ENCODE data around the gene UBE2L3. TPM values are rescaled to one million over a fixed set of nuclear protein-coding genes. Genes with fewer than 3 reads are reported as not detected.
A peak's percentile ranks its signal among the peaks of the same experiment; 100 is the strongest.

UBE2L3 gene
- total and polyA plus RNA-seq, 2 donors (not counting 1 experiment from before 2014, with no cell fraction given): 13.5 to 30.9 TPM

DNA sequence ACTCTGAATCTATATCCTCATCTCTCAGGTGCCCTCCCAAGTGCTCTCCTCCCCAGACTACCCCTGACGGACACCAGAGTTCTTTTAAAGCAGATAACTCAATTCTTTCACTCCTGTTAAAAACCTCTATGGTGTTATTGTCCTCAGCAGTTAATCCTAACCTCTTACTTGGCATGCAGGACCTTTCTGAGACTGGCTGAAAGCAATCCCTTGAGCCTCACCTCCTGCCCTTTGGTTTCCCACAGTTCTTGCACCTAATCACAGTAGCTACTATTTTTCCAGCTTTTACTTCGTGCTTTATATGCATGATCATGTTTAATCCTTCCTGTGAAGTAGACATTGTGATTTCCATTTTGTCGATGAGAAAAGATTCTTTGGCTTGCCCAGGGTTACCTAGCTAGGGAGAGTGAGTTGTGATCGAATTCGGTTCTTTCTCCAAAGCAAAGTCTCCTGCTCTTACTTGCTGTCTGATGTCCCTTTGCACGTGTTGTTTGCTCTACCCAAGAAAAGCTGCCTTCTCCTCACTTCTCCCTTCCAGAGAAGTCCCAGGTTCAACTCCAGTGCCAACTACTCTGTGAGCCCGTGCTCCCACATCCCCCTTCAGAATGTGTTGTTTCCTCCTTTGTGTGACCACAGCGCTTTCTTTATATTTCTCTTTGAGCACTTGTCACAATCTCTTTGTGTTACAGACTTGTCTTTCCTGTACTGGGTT is 2.1 kb downstream of the UBE2L3 start:
- no peaks in the 10 kb centered on the region for H3K9me3 Mint-ChIP-seq (ENCODE audit: insufficient read depth)
- peak overlapping the region; percentile 12 for H3K9ac ChIP-seq (ENCODE audit: low read length)
- 52% methylated on average over 6 of the region's 8 CpGs for WGBS (ENCODE audit: insufficient coverage)
- peak overlapping the region; percentile 28 for H3K27ac Mint-ChIP-seq
- no peak for ATAC-seq (ENCODE audit: low read depth)
- no peak for DNase-seq
- H3K36me3 ChIP-seq (replicated peaks in 1 of 2; ENCODE audit: control extremely low read depth in 1 of 2, control insufficient read depth in 1 of 2, extremely low read depth in 1 of 2, insufficient read depth in 2 of 2, low read length in 1 of 2): peaks cover 3 to 4% of the 10 kb centered on the region in 2 experiments
- ChIA-PET POLR2A (interaction anchor here (0.5 kb wide), 1 partner anchor 698 kb away, joined by 3 read pairs; no protein-coding TSS in a partner anchor), CTCF (interaction anchor here (1.5 kb wide), 1 partner anchor 60 kb away, joined by 4 read pairs; no protein-coding TSS in a partner anchor)
- H4K20me1 ChIP-seq (ENCODE audit: control insufficient read depth, insufficient read depth, low read length, poor library complexity, severe bottlenecking): peaks cover 66% of the 10 kb centered on the region
- peak overlapping the region; percentile 38 for H3K4me2 ChIP-seq (replicated peaks; ENCODE audit: low read depth, low read length, poor library complexity, severe bottlenecking)
- no peaks in the 10 kb centered on the region for H3K9me3 ChIP-seq (ENCODE audit: control extremely low read depth in 1 of 3, control insufficient read depth in 2 of 3, insufficient read depth in 1 of 3, low read length in 2 of 3)
- TF ChIP-seq, protein P1, sequence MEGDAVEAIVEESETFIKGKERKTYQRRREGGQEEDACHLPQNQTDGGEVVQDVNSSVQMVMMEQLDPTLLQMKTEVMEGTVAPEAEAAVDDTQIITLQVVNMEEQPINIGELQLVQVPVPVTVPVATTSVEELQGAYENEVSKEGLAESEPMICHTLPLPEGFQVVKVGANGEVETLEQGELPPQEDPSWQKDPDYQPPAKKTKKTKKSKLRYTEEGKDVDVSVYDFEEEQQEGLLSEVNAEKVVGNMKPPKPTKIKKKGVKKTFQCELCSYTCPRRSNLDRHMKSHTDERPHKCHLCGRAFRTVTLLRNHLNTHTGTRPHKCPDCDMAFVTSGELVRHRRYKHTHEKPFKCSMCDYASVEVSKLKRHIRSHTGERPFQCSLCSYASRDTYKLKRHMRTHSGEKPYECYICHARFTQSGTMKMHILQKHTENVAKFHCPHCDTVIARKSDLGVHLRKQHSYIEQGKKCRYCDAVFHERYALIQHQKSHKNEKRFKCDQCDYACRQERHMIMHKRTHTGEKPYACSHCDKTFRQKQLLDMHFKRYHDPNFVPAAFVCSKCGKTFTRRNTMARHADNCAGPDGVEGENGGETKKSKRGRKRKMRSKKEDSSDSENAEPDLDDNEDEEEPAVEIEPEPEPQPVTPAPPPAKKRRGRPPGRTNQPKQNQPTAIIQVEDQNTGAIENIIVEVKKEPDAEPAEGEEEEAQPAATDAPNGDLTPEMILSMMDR (IDR thresholded peaks at IDR 0.05): no peak
- TF ChIP-seq EZH2 (IDR thresholded peaks at IDR 0.05; ENCODE audit: borderline replicate concordance, insufficient read depth, low read depth, low read length, poor library complexity, severe bottlenecking): no peak
- H3K4me1 ChIP-seq (ENCODE audit: control insufficient read depth in 2 of 2, insufficient read depth in 2 of 2, low read length in 2 of 2): peaks cover 29 to 48% of the 10 kb centered on the region in 2 donors
- H3K27me3 Mint-ChIP-seq: no peaks in the 10 kb centered on the region
- H3K4me1 Mint-ChIP-seq: peaks cover 50% of the 10 kb centered on the region
- peaks cover 78% of the 10 kb centered on the region for H3K79me2 ChIP-seq (ENCODE audit: control insufficient read depth, insufficient read depth, low read length)
- H3K27ac ChIP-seq (ENCODE audit: low read length in 2 of 2): peak overlapping the region in 1 of 2 donors; percentile 2
- H3K4me3 ChIP-seq (ENCODE audit: control extremely low read depth in 1 of 5, extremely low read depth in 1 of 5, insufficient read depth in 1 of 5, low read depth in 2 of 5, low read length in 4 of 5): no peak overlapping the region
- H3K27me3 ChIP-seq (replicated peaks in 1 of 4; ENCODE audit: control extremely low read depth in 1 of 4, control insufficient read depth in 3 of 4, insufficient read depth in 4 of 4, low read length in 3 of 4): no peaks in the 10 kb centered on the region
- intact Hi-C loops (cut with micrococcal nuclease): no loop called here
- peak overlapping the region; percentile 90 for H3K4me3 Mint-ChIP-seq
- no peak overlapping the region for H2AFZ ChIP-seq (ENCODE audit: insufficient read depth, low read depth, low read length, poor library complexity, severe bottlenecking)

DNA sequence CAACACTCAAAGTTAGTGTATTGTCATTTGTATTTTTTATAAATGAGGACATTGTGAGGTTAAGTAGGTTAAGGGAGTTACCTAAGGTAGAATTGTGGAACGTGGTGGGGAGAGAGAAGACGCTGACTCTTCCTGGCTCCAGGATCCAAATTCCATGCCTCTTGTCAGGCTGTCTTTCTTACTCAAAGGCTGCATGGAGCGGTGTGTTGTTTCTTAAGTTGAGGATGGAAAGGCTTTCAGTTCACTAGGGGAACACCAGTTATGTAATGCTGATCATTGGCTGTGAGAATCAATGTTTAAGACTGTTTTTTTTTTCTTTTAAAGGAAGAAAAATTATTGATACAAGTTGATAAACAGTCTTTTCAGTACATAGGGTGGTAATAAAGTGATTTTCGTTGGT is 2.9 kb downstream of the UBE2L3 start:
- ATAC-seq (ENCODE audit: low read depth): no peak
- ChIA-PET POLR2A (interaction anchor here (0.5 kb wide), 1 partner anchor 699 kb away, joined by 3 read pairs; no protein-coding TSS in a partner anchor), CTCF (no interaction called here)
- Histone ChIP-seq H3K4me2 (replicated peaks; ENCODE audit: low read depth, low read length, poor library complexity, severe bottlenecking) (peak overlapping the region; percentile 38), H3K27me3 (replicated peaks in 1 of 4; ENCODE audit: control extremely low read depth in 1 of 4, control insufficient read depth in 3 of 4, insufficient read depth in 4 of 4, low read length in 3 of 4) (no peaks in the 10 kb centered on the region), H3K9me3 (ENCODE audit: control extremely low read depth in 1 of 3, control insufficient read depth in 2 of 3, insufficient read depth in 1 of 3, low read length in 2 of 3) (no peaks in the 10 kb centered on the region), H3K79me2 (ENCODE audit: control insufficient read depth, insufficient read depth, low read length) (peaks cover 86% of the 10 kb centered on the region), H3K27ac (ENCODE audit: low read length in 2 of 2) (no peak overlapping the region), H2AFZ (ENCODE audit: insufficient read depth, low read depth, low read length, poor library complexity, severe bottlenecking) (no peak overlapping the region), H4K20me1 (ENCODE audit: control insufficient read depth, insufficient read depth, low read length, poor library complexity, severe bottlenecking) (peaks cover 70% of the 10 kb centered on the region), H3K9ac (ENCODE audit: low read length) (no peak overlapping the region), H3K4me1 (ENCODE audit: control insufficient read depth in 2 of 2, insufficient read depth in 2 of 2, low read length in 2 of 2) (peaks cover 29 to 48% of the 10 kb centered on the region in 2 donors), H3K36me3 (replicated peaks in 1 of 2; ENCODE audit: control extremely low read depth in 1 of 2, control insufficient read depth in 1 of 2, extremely low read depth in 1 of 2, insufficient read depth in 2 of 2, low read length in 1 of 2) (peaks cover 3 to 4% of the 10 kb centered on the region in 2 experiments), H3K4me3 (ENCODE audit: control extremely low read depth in 1 of 5, extremely low read depth in 1 of 5, insufficient read depth in 1 of 5, low read depth in 2 of 5, low read length in 4 of 5) (no peak overlapping the region)
- H3K4me3 Mint-ChIP-seq: peak overlapping the region; percentile 39
- 91% methylated on average over 3 of the region's 4 CpGs for WGBS (ENCODE audit: insufficient coverage)
- no peaks in the 10 kb centered on the region for H3K27me3 Mint-ChIP-seq
- intact Hi-C loops (cut with micrococcal nuclease): no loop called here
- no peak for DNase-seq
- H3K4me1 Mint-ChIP-seq: peaks cover 51% of the 10 kb centered on the region
- H3K27ac Mint-ChIP-seq: peak overlapping the region; percentile 41
- TF ChIP-seq, protein P1 (IDR thresholded peaks at IDR 0.05): no peak
- TF ChIP-seq EZH2 (IDR thresholded peaks at IDR 0.05; ENCODE audit: borderline replicate concordance, insufficient read depth, low read depth, low read length, poor library complexity, severe bottlenecking): no peak
- H3K9me3 Mint-ChIP-seq (ENCODE audit: insufficient read depth): no peaks in the 10 kb centered on the region
